ENCODE results near the gene ACP3.

GRCh38 chr3:132401255-132401654, 84.0 kb downstream of the ACP3 start:
- no peak for TF ChIP-seq PHF20 (IDR thresholded peaks at IDR 0.05; ENCODE audit: partially characterized antibody)
- no peak for TF ChIP-seq POLR2A (conservative IDR thresholded peaks at IDR 0.05)
- no peak for TF ChIP-seq STAT6 (CRISPR knock-in tag; IDR thresholded peaks at IDR 0.05)
- no peak for TF ChIP-seq ZKSCAN1 (IDR thresholded peaks at IDR 0.05; ENCODE audit: low read depth, low read length)
- no peak for TF ChIP-seq ZNF77 (CRISPR knock-in tag; IDR thresholded peaks at IDR 0.05)
- no peak for TF ChIP-seq POLR2AphosphoS5 (IDR thresholded peaks at IDR 0.05; ENCODE audit: control insufficient read depth, insufficient read depth, low read depth, low read length)
- TF ChIP-seq CHD4 (IDR thresholded peaks at IDR 0.05; ENCODE audit: insufficient read depth, insufficient replicate concordance, low read depth, low read length, poor library complexity, severe bottlenecking): no peak
- no peak for TF ChIP-seq E2F4 (CRISPR knock-in tag; IDR thresholded peaks at IDR 0.05; ENCODE audit: low read depth)

All from K562 (cell line).